HG02623 (cell line): Measurements from ENCODE around the gene CISH.

Experiments used
- ATAC-seq: cut with Tn5 transposase; IDR thresholded peaks from one replicate; pipeline ENCODE4 v1.9.1; 2021; ENCODE audit warnings: moderate library complexity; ENCODE audit not compliant: unreplicated experiment

CISH gene

DNA sequence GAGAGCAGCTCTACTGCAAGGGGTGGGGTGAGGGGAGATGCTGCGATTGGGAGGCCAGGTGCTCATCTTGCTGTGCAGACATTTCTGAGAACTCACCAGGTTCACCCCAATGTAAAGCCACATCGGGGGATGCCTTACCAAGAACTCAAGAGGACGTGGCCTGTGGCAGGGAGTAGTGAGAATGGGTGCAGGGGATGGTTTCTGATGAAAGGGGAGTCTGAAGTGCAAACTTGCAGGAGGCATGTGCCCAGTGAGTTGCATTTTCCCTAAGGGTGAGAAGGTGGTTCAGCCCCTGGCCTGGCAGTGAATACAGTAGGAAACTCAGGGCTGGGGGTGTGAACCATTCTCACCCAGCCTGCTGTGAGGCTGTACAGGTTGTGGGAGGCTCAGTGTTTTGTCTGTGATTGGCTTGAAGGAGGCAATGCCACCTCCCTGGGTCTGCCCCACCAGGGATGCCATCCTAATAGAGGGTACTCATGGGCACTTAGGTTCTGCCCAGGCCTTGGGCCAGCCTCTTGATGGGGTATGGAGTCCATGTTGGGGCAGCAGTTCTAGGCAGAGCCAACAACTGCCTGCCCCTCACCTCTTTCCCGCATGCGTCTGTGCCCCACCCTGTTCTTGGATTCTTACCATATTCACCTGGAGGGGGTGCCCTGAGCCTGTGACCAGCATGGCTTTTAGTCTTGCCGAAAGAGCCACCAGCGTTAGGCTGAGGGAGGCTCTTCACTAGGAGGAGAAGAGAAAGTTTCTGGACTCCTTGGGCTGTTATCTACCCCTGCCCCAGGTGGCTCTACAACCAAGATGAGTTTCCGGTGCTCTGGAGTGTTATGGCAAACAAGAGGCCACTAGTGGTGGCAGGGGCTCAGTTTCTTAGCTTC is 37.8 kb downstream of the CISH start:
- no peak for ATAC-seq

DNA sequence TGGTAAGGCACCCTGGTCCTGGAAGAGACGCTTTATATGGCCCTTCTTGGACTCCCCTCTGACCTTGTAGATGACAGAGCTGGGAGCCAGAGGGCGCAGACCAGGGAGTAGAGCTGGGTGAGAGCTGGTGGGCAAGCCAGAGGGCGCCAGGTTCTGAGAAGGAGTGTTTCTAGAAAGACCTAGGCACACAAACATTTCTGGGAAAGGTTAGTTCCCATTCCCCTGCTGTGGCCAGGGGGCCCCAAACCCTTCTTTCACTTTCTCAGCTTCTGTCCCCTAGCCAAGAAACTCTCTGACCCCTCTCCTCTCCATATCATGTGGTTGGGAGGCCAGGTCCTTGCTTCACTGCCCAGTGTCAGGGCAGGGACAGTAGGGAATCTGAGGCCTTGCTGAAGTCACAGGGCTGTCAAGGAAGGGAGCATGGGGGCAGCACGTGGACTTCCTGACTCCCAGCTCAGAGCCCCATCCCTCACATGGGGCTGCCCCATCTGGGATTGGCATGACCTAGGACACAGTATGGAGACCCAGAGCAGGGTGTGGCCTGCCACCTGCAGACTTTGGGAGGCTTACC is 38.7 kb downstream of the CISH start:
- ATAC-seq = no peak

DNA sequence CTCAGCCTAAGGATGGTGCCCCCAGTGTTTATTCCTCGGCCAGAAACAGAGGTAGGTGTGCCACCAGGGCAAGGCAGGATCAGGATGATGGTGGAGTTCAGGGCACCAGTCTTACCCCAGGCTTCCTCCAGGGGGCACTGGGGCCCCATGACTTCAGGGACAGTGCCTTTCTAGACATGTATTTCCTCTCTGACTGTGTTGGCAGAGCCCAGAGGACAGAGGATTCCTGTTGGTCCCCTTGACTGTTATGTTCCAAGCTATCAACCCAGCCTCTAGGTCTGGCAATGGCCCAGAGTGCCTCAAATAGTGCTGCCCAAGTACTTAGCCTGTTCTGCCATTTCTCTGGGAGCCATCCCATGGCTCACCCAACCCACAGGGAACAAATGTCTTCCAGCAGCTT is 39.4 kb downstream of the CISH start:
- no peak for ATAC-seq

DNA sequence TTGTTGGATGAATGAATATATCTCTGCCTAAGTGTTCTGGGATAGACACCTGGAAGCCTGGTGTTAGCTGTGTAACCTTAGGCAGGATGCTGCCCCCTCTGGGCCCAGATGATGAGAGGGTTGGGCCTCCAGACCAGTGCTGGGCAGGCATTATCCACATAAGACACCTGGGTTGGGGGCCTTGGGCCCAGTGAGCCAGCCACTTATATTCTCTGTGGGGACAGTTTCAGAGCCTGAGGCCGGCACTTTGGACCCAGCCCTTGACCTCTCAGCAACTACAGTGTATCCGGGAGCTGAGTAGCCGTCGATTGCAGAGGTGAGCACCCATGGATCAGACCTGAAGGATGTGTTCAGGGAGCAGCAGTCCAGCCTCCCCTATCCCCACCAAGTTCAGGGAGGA is 40.1 kb downstream of the CISH start:
- ATAC-seq = no peak

DNA sequence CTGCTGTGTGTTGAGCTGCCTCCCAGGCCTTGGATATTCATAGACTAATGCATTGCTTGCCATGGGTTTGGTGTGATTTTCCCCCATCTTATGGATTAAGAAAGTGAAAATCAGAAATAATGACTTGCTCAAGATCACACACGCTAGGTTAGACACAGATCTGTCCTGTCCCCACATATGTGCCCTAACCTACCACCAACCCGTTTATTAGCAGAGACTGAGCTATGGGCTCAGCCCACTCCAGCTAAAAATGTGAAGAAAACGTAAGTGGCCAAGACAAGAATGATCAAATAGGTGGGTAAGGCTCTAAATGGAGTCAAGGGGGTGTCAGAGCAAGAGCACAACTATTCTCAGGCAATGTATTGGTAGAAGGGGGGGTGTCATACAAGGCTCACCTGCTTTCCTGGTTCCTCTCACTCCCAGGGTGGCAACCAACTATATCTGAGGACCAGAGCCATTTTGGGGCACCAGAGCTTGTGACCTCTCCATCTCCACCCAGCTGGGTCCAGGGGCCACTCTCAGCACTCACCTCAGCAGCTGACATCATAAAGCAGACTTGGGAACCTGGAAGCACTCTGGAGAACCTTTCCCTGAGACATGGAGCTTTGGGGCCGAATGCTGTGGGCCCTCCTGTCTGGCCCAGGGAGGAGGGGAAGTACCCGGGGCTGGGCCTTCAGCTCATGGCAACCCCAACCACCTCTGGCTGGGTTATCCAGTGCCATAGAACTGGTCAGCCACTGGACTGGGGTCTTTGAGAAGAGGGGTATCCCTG is 40.9 kb downstream of the CISH start:
- no peak for ATAC-seq

DNA sequence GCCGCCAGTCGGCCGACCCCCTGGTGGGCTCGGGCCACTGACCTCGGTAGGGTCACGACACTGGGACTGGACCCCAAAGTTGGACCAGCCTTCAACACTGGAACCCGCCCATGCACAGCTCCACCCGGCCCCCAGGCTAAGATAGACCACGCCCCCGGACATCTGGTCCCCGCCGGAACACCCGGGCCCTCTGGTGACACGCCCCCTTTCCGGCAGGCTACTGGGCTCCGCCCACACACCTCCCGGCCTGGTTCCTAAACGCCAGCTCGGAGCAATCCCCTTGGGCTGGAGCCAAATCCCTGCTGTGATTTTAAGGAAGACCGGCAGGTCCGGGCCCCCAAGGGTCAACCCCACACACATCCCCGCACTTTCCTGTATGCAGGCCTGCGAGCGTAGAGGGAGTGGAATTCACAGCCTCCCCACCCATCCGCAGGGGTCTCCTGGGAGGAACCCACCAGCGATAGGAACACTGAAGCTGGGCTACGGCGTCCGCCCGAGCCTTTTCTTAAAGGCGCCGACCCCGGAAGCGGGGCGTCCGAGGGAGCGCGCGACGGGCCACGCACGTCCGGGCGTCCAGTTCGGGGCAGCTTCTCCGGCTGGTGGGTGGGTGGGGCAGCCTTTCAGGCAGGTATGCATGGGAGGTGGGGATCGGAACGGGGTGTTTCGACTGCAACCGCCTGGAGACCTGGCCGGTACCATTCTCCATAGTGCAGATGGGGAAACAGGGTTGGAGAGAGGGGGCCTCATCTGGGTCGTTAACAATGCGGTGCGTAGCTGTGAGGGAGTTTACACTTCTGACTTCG is 42.4 kb downstream of the CISH start, which contains the start of gene HEMK1:
Gene HEMK1 (plus strand): TSS at position 576 of the 803 bp plus-strand sequence. CDS start 1,583 bp downstream, outside the sequence.
- peak; percentile 58 for ATAC-seq

DNA sequence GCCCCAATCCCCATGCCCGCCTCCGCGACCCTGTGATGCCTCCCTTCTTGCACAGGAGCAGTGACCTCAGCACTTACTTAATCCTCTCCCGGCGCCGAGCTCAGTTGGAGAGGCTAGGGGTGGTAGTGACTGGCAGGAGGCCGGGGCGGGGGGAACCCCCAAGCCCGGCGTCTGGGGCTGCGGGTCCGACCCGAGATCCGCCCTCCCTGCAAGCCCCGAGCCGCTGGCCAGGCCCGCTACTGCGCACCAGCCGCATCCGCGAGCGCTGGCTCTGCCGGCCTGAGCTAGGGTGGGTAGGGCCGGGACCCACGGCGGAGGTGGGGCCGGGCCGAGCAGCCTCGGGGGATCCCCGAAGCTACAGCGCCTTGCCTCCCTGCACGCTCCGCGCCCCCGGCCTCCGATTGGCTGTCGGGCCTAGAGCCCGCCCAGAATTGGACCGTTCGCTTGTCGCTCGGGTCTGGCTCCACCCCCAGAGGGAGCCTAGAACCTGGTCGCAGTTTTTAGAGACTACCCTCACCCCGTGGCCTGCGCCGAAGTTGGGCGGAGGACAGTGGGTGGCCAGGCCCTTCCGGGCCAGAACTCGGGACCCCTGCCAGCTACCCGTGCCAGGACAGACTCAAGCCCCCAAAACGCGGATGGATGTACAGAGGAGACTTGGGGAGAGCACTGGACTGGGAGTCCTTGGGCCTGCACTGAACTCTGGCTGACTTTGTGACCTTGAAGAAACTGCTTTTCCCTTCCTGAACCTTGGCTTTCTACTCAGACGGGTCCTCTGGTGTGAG is 44.0 kb downstream of the CISH start, which contains the start of gene C3orf18:
Gene C3orf18 (minus strand): TSS at position 362 of the 782 bp plus-strand sequence. CDS start 2,048 bp downstream, outside the sequence.
- ATAC-seq = peak; percentile 76

DNA sequence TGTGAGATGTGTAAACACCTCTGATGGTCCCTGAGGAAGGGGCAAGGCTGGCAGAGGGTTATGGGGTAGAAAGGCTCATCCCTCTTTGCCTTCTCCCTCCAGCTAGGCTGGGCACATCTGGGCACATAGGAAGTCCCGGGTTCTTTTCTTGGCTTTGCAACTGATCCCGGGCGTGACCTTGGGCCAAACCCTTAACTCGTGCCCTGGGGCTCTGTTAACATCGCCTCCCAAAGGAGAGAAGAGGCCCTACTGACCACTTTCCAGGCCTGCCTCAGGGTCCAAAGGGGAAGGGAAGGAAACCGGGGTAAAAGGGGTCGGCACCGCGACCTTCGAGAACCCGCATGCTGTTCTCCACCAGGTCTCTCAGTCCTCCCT is 44.6 kb downstream of the CISH start:
- ATAC-seq = no peak

DNA sequence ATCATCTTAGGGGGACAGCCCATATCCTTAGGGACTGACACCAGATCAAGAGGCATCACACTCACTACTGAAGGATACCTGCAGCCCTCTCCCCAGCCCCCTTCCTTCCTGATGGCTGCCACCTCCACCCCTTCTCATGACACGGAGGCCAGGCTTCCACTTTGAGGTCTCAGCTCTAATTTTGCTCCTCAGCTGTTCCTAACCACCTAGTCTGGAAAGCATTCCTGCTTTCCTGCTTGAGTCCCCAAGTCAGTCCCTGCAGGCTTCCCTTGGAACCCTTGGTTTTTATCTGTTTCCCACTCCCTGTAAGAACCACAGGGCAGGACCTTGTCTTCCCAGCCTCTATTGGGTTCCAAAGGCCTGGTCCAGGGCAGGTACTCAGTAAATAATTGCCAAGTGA is 47.3 kb downstream of the CISH start:
- ATAC-seq = no peak

DNA sequence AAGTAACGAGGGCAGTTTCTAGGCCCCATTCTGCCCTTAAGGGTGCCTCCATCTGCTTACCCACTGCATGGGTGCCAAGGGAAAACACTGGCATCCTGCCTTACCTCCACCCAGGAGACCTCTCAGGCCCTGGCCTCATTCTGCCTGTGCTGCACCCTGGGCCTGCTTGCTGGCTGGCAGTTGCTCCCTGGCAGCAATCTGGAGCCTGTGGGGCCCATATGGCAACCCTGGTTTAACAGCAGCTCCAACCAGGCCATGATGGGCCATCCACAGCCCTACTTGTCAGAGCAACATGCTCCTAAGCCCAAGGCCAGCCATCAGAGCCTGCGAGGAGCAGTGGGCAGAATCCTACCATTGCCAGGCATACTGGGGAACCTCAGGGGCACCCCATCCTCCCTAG is 47.7 kb downstream of the CISH start:
- ATAC-seq = no peak

DNA sequence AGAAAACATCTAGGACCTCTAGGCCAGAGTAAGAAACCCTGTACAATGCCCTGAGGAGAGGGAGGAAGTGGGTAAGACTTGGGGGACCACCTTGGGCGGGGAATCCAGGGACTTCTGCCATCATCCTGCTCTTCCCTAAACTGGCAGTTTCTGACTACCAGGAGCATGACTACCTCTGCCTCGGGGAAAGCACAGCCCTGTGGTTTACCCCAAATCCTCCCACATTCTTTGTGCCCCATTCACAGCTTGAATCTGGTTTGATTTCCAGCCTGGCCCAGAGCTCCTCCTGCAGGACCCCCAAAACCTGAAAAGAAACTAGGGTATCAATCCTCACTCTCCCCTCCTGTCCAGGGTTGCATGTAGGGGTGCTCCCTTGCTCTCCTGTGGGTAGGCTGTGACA is 48.7 kb downstream of the CISH start:
- no peak for ATAC-seq

DNA sequence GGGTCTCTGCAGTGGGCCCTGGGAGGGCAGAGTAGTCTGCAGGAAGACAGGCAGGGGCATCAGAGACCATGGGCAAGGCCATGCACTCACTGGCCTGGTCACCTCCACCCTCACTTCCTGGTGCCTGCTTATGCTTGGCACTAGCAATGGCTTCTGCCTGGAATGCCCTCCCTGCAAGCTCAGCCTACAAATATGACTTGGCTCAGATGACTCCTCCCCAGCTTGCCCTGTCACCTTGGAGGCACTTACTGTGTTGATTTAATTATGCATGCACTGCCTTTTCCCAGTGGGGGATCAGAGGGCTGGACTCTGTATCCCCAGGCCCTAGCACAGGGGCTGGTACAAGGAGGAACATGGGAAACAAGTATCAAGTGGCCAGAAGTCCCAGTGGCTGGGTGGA is 51.9 kb downstream of the CISH start:
- ATAC-seq = no peak

DNA sequence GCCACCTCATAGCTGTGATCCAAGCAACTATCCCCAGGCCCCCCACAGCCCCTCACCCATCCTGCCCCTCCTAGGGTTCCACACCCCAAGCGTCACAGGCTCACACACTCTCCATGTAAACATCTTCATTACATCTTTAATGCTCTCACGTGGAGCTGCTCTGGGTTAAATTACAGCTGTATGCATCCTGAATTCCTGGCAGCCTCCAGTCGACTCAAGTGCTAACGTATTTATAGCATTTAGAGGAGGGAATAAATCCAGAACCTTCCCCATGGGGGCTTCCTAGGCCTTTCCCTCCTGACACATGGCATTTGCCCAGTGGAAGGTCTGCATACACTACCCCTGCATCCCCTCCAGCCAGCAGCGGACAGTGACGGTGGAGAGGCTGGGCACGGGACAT is 53.7 kb downstream of the CISH start:
- ATAC-seq = no peak

DNA sequence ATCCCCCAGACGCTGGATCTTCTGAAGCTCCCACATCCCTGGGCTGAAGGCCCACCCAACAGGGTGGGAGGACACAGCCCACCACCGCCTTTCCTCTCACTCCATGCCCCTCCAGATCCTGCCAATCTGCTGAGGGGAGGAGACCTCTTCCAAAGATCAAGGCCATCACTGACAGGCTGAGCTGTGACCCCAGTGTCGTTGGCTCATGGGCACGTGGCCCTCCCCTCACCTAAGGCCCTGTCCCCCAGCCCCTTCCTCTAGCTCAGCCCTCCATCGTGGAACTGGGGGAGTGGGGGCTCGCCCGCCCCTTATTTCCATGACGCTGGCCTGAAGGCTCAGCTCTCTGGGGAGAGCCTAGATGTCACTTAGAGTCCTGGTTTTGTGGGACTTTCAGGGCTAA is 54.5 kb downstream of the CISH start:
- ATAC-seq = no peak
